Body of pancreas (tissue), 4 donors: ENCODE results near the gene SSBP4. TPM values are rescaled to one million over a fixed set of nuclear protein-coding genes. Genes with fewer than 3 reads are reported as not detected.

Experiments
- ATAC-seq: fragments of 150-250 bp; one replicate; pipeline ENCODE4 v1.9.1; 2016
- DNase-seq, 4 donors: peaks; one replicate each; pipeline ENCODE4 v3.0.0-alpha.2; 2019
- H3K27ac ChIP-seq, 4 donors: fragments of 200-600 bp; sonication (generic); 1 replicate in 3 of 4; 2 replicates in 1 of 4; pipeline versions ENCODE4 v1.5.1 to v1.6.1; 2016 to 2019; ENCODE audit warnings: mild to moderate bottlenecking in 1 of 4, mixed read lengths in 1 of 4, moderate library complexity in 1 of 4
- H3K27me3 ChIP-seq, 2 donors: fragments of 200-600 bp; sonication (generic); one replicate each; pipeline ENCODE4 v1.6.0; 2016; ENCODE audit warnings: mild to moderate bottlenecking in 1 of 2
- H3K36me3 ChIP-seq, 2 donors: fragments of 200-600 bp; sonication (generic); replicated peaks in 1 of 2; 2 replicates each; pipeline ENCODE4 v1.5.1; 2016; ENCODE audit warnings: low read depth in 2 of 2; ENCODE audit not compliant: insufficient read depth in 1 of 2
- H3K4me1 ChIP-seq: fragments of 200-600 bp; sonication (generic); one replicate; pipeline ENCODE4 v1.6.0; 2016
- H3K4me3 ChIP-seq, 2 donors: fragments of 200-600 bp; sonication (generic); 1 replicate in 1 of 2; 2 replicates in 1 of 2; pipeline ENCODE4 v1.5.1; 2016 to 2019
- H3K9me3 ChIP-seq, 3 donors: fragments of 200-600 bp; sonication (generic); 1 replicate in 2 of 3; 2 replicates in 1 of 3; pipeline ENCODE4 v1.5.1; 2016
- CTCF ChIP-seq, 7 experiments: fragments of 450-650 bp in 4 of 7; fragments of 200-600 bp in 3 of 7; sonication (generic) in 3 of 7; IDR thresholded peaks; one replicate each; pipeline ENCODE4 v1.5.1; 2016 to 2019; ENCODE audit warnings: antibody characterized with exemption in 7 of 7
- POLR2A ChIP-seq, 3 donors: fragments of 450-650 bp; IDR thresholded peaks; one replicate each; pipeline ENCODE4 v1.6.1; 2016; ENCODE audit warnings: antibody characterized with exemption in 3 of 3, mild to moderate bottlenecking in 2 of 3
- WGBS, 2 donors: methylation state at CpG; one replicate each; pipeline ENCODE4 v1.1.5; 2017; 5-methylcytosine and 5-hydroxymethylcytosine counted together
- intact Hi-C: fragments of 100-400 bp; cut with DNase I; formaldehyde crosslinking; loops from one replicate; pipeline ENCODE4 v1.15.1; 2023
- total RNA-seq, 2 donors: library from RNA; depleted of rRNA; stranded (reverse); fragments of >200 nt; gene quantifications; one replicate each; pipeline ENCODE4 v1.1.0, GENCODE V29; 2016

Gene SSBP4
- total RNA-seq, 2 donors from 2014 or later = 50.1 to 63.9 TPM

- no peaks in the 10 kb centered on the region for H3K27me3 ChIP-seq
- ATAC-seq = peak; percentile 3
- intact Hi-C loops = no loop called here
- DNase-seq = peak in 3 of 4 donors; percentile 40 to 54 (median 46)
- peak overlapping the region; percentile 27 to 38 for H3K4me3 ChIP-seq
- peak overlapping the region; percentile 6 to 83 (median 62) for H3K27ac ChIP-seq
- 0 to 3% methylated on average over 1 to 49 of the region's 97 CpGs for WGBS, 2 donors
- TF ChIP-seq CTCF (IDR thresholded peaks at IDR 0.05) (no peak), POLR2A (IDR thresholded peaks at IDR 0.05) (no peak)
- no peaks in the 10 kb centered on the region for H3K9me3 ChIP-seq
- H3K4me1 ChIP-seq = peaks cover 63% of the 10 kb centered on the region
- no peaks in the 10 kb centered on the region for H3K36me3 ChIP-seq
These were observed 682 bp downstream of the SSBP4 start for GRCh38 chr19:18419699-18420460.

- H3K27ac ChIP-seq = no peak overlapping the region
- intact Hi-C loops = no loop called here
- H3K4me1 ChIP-seq = peaks cover 61% of the 10 kb centered on the region
These were observed 1.7 kb downstream of the SSBP4 start for GRCh38 chr19:18420930-18421329.

GRCh38 chr19:18421371-18421959 is 2.3 kb downstream of the SSBP4 start:
- ATAC-seq (no peak), DNase-seq (peak in 2 of 4 donors; percentile 6 to 13)
- no peaks in the 10 kb centered on the region for H3K27me3 ChIP-seq
- 79 to 80% methylated on average over 11 to 12 of the region's 12 CpGs for WGBS, 2 donors
- no peaks in the 10 kb centered on the region for H3K9me3 ChIP-seq
- H3K4me1 ChIP-seq = peaks cover 61% of the 10 kb centered on the region
- no peak overlapping the region for H3K27ac ChIP-seq
- intact Hi-C loops = no loop called here
- no peak overlapping the region for H3K4me3 ChIP-seq
- no peaks in the 10 kb centered on the region for H3K36me3 ChIP-seq
- TF ChIP-seq CTCF (IDR thresholded peaks at IDR 0.05) (no peak), POLR2A (IDR thresholded peaks at IDR 0.05) (no peak)

More at GRCh38 chr19:18420930-18421329, 1.7 kb downstream of the SSBP4 start:
- TF ChIP-seq CTCF (IDR thresholded peaks at IDR 0.05) (no peak), POLR2A (IDR thresholded peaks at IDR 0.05) (no peak)
- peak in 2 of 4 donors; percentile 5 to 23 for DNase-seq
- no peak for ATAC-seq
- no peak overlapping the region for H3K4me3 ChIP-seq
- H3K27me3 ChIP-seq = no peaks in the 10 kb centered on the region
- H3K36me3 ChIP-seq = no peaks in the 10 kb centered on the region
- 17 to 51% methylated on average over 1 to 2 of the region's 2 CpGs for WGBS, 2 donors
- no peaks in the 10 kb centered on the region for H3K9me3 ChIP-seq

GRCh38 chr19:18422530-18423191 is 3.5 kb downstream of the SSBP4 start:
- TF ChIP-seq CTCF (IDR thresholded peaks at IDR 0.05) (no peak), POLR2A (IDR thresholded peaks at IDR 0.05) (no peak)

More at GRCh38 chr19:18422530-18423191, 3.5 kb downstream of the SSBP4 start:
- Histone ChIP-seq H3K27ac (no peak overlapping the region), H3K27me3 (no peaks in the 10 kb centered on the region), H3K4me3 (no peak overlapping the region), H3K4me1 (peaks cover 49% of the 10 kb centered on the region), H3K36me3 (no peaks in the 10 kb centered on the region), H3K9me3 (no peaks in the 10 kb centered on the region)
- 66 to 91% methylated on average over 4 to 14 of the region's 14 CpGs for WGBS, 2 donors
- DNase-seq (peak in 1 of 4 donors; percentile 25), ATAC-seq (no peak)
- intact Hi-C loops = no loop called here
